HG02588 (cell line): ENCODE data around the gene ADAMTS9.

Experiments used
- ATAC-seq: cut with Tn5 transposase; IDR thresholded peaks from one replicate; pipeline ENCODE4 v1.9.1; 2021; ENCODE audit warnings: mild to moderate bottlenecking, moderate library complexity; ENCODE audit not compliant: unreplicated experiment

The ADAMTS9 gene

GRCh38 chr3:64654013-64654412 is 33.8 kb downstream of the ADAMTS9 start:
- ATAC-seq, result no peak

GRCh38 chr3:64653101-64653500 is 34.7 kb downstream of the ADAMTS9 start:
- ATAC-seq, result no peak

- no peak for ATAC-seq
Measured at GRCh38 chr3:64651741-64652241, 36.0 kb downstream of the ADAMTS9 start.

- ATAC-seq, result no peak
Measured at GRCh38 chr3:64651303-64651702, 36.5 kb downstream of the ADAMTS9 start.

GRCh38 chr3:64650715-64651114 is 37.1 kb downstream of the ADAMTS9 start:
- no peak for ATAC-seq

- no peak for ATAC-seq
Measured at GRCh38 chr3:64650096-64650622, 37.6 kb downstream of the ADAMTS9 start.

GRCh38 chr3:64648927-64649906 is 38.6 kb downstream of the ADAMTS9 start:
- no peak for ATAC-seq

GRCh38 chr3:64647825-64648224 is 40.0 kb downstream of the ADAMTS9 start:
- no peak for ATAC-seq

- ATAC-seq, result no peak
Measured at GRCh38 chr3:64645243-64645642, 42.6 kb downstream of the ADAMTS9 start.

- ATAC-seq, result no peak
Measured at GRCh38 chr3:64644483-64644882, 43.3 kb downstream of the ADAMTS9 start.

GRCh38 chr3:64642327-64643151 is 45.3 kb downstream of the ADAMTS9 start:
- no peak for ATAC-seq

GRCh38 chr3:64638981-64639481 is 48.8 kb downstream of the ADAMTS9 start:
- ATAC-seq, result no peak

- no peak for ATAC-seq
Measured at GRCh38 chr3:64638511-64638910, 49.3 kb downstream of the ADAMTS9 start.

GRCh38 chr3:64634417-64634816 is 53.4 kb downstream of the ADAMTS9 start:
- no peak for ATAC-seq

- ATAC-seq, result no peak
Measured at GRCh38 chr3:64631951-64632350, 55.8 kb downstream of the ADAMTS9 start.

- no peak for ATAC-seq
Measured at GRCh38 chr3:64627471-64628321, 60.1 kb downstream of the ADAMTS9 start.

- no peak for ATAC-seq
Measured at GRCh38 chr3:64627042-64627441, 60.8 kb downstream of the ADAMTS9 start.

- ATAC-seq, result no peak
Measured at GRCh38 chr3:64625381-64625780, 62.4 kb downstream of the ADAMTS9 start.

- no peak for ATAC-seq
Measured at GRCh38 chr3:64623125-64623524, 64.7 kb downstream of the ADAMTS9 start.

GRCh38 chr3:64621726-64622395 is 65.9 kb downstream of the ADAMTS9 start:
- ATAC-seq, result no peak
